ENCODE results near the gene ADRA1B. TPM values are rescaled to one million over a fixed set of nuclear protein-coding genes. Genes with fewer than 3 reads are reported as not detected.

Gene ADRA1B
- total RNA-seq, 1 donor from 2014 or later = not detected

- intact Hi-C loops (cut with micrococcal nuclease) = no loop called here
- H3K27me3 Mint-ChIP-seq (ENCODE audit: low read depth) = peaks cover 15% of the 10 kb centered on the region
- H3K9me3 Mint-ChIP-seq = no peaks in the 10 kb centered on the region
Observed at GRCh38 chr5:159905496-159905895, 10.8 kb upstream of the ADRA1B start.

GRCh38 chr5:159906463-159906862 lies 9.8 kb upstream of the ADRA1B start:
- Mint-ChIP-seq H3K27ac (no peak overlapping the region), H3K36me3 (ENCODE audit: low read depth) (no peaks in the 10 kb centered on the region), H3K9me3 (no peaks in the 10 kb centered on the region), H3K4me3 (ENCODE audit: low read depth) (no peak overlapping the region), H3K4me1 (ENCODE audit: low read depth) (peaks cover 10% of the 10 kb centered on the region), H3K27me3 (ENCODE audit: low read depth) (peaks cover 17% of the 10 kb centered on the region)
- intact Hi-C loops (cut with micrococcal nuclease) = no loop called here
- DNase-seq (ENCODE audit: low spot score) = no peak

More at GRCh38 chr5:159905496-159905895, 10.8 kb upstream of the ADRA1B start:
- H3K27ac Mint-ChIP-seq = no peak overlapping the region
- DNase-seq (ENCODE audit: low spot score) = no peak
- peaks cover 12% of the 10 kb centered on the region for H3K4me1 Mint-ChIP-seq (ENCODE audit: low read depth)
- H3K36me3 Mint-ChIP-seq (ENCODE audit: low read depth) = no peaks in the 10 kb centered on the region
- H3K4me3 Mint-ChIP-seq (ENCODE audit: low read depth) = no peak overlapping the region

GRCh38 chr5:159906943-159907342 lies 9.3 kb upstream of the ADRA1B start:
- Mint-ChIP-seq H3K4me3 (ENCODE audit: low read depth) (no peak overlapping the region), H3K36me3 (ENCODE audit: low read depth) (no peaks in the 10 kb centered on the region), H3K27me3 (ENCODE audit: low read depth) (peaks cover 17% of the 10 kb centered on the region), H3K4me1 (ENCODE audit: low read depth) (peaks cover 10% of the 10 kb centered on the region), H3K9me3 (no peaks in the 10 kb centered on the region), H3K27ac (no peak overlapping the region)
- intact Hi-C loops (cut with micrococcal nuclease) = no loop called here
- no peak for DNase-seq (ENCODE audit: low spot score)

GRCh38 chr5:159907689-159908590 lies 8.3 kb upstream of the ADRA1B start:
- H3K4me1 Mint-ChIP-seq (ENCODE audit: low read depth) = peaks cover 2% of the 10 kb centered on the region
- no peak for DNase-seq (ENCODE audit: low spot score)
- intact Hi-C loops (cut with micrococcal nuclease) = no loop called here
- no peak overlapping the region for H3K27ac Mint-ChIP-seq
- no peaks in the 10 kb centered on the region for H3K9me3 Mint-ChIP-seq
- peaks cover 23% of the 10 kb centered on the region for H3K27me3 Mint-ChIP-seq (ENCODE audit: low read depth)
- H3K4me3 Mint-ChIP-seq (ENCODE audit: low read depth) = no peak overlapping the region
- H3K36me3 Mint-ChIP-seq (ENCODE audit: low read depth) = no peaks in the 10 kb centered on the region

GRCh38 chr5:159908591-159908940 lies 7.7 kb upstream of the ADRA1B start:
- Mint-ChIP-seq H3K4me3 (ENCODE audit: low read depth) (no peak overlapping the region), H3K4me1 (ENCODE audit: low read depth) (no peaks in the 10 kb centered on the region), H3K27me3 (ENCODE audit: low read depth) (peaks cover 26% of the 10 kb centered on the region), H3K36me3 (ENCODE audit: low read depth) (no peaks in the 10 kb centered on the region), H3K27ac (no peak overlapping the region), H3K9me3 (no peaks in the 10 kb centered on the region)
- no peak for DNase-seq (ENCODE audit: low spot score)
- intact Hi-C loops (cut with micrococcal nuclease) = no loop called here

- no peaks in the 10 kb centered on the region for H3K9me3 Mint-ChIP-seq
- H3K4me3 Mint-ChIP-seq (ENCODE audit: low read depth) = no peak overlapping the region
- H3K4me1 Mint-ChIP-seq (ENCODE audit: low read depth) = no peaks in the 10 kb centered on the region
- H3K36me3 Mint-ChIP-seq (ENCODE audit: low read depth) = no peaks in the 10 kb centered on the region
- H3K27me3 Mint-ChIP-seq (ENCODE audit: low read depth) = peaks cover 32% of the 10 kb centered on the region
- no peak overlapping the region for H3K27ac Mint-ChIP-seq
- no peak for DNase-seq (ENCODE audit: low spot score)
- intact Hi-C loops (cut with micrococcal nuclease) = no loop called here
Observed at GRCh38 chr5:159909126-159909525, 7.2 kb upstream of the ADRA1B start.

- Mint-ChIP-seq H3K9me3 (no peaks in the 10 kb centered on the region), H3K4me1 (ENCODE audit: low read depth) (no peaks in the 10 kb centered on the region), H3K27me3 (ENCODE audit: low read depth) (peaks cover 40% of the 10 kb centered on the region), H3K4me3 (ENCODE audit: low read depth) (no peak overlapping the region), H3K27ac (no peak overlapping the region), H3K36me3 (ENCODE audit: low read depth) (no peaks in the 10 kb centered on the region)
- intact Hi-C loops (cut with micrococcal nuclease) = loop anchor here (10.0 kb wide), 1 partner anchor 466 kb away; no protein-coding TSS in a partner anchor
- DNase-seq (ENCODE audit: low spot score) = no peak
Observed at GRCh38 chr5:159910207-159910842, 6.0 kb upstream of the ADRA1B start.

GRCh38 chr5:159910843-159911229 lies 5.4 kb upstream of the ADRA1B start:
- Mint-ChIP-seq H3K4me3 (ENCODE audit: low read depth) (no peak overlapping the region), H3K4me1 (ENCODE audit: low read depth) (no peaks in the 10 kb centered on the region), H3K9me3 (no peaks in the 10 kb centered on the region), H3K36me3 (ENCODE audit: low read depth) (no peaks in the 10 kb centered on the region), H3K27me3 (ENCODE audit: low read depth) (peaks cover 42% of the 10 kb centered on the region), H3K27ac (no peak overlapping the region)
- DNase-seq (ENCODE audit: low spot score) = no peak
- intact Hi-C loops (cut with micrococcal nuclease) = loop anchor here (10.0 kb wide), 1 partner anchor 466 kb away; no protein-coding TSS in a partner anchor

- DNase-seq (ENCODE audit: low spot score) = no peak
- Mint-ChIP-seq H3K27me3 (ENCODE audit: low read depth) (peaks cover 42% of the 10 kb centered on the region), H3K4me1 (ENCODE audit: low read depth) (no peaks in the 10 kb centered on the region), H3K4me3 (ENCODE audit: low read depth) (no peak overlapping the region), H3K27ac (no peak overlapping the region), H3K36me3 (ENCODE audit: low read depth) (no peaks in the 10 kb centered on the region), H3K9me3 (no peaks in the 10 kb centered on the region)
- intact Hi-C loops (cut with micrococcal nuclease) = loop anchor here (10.0 kb wide), 1 partner anchor 467 kb away; no protein-coding TSS in a partner anchor
Observed at GRCh38 chr5:159911349-159911748, 4.9 kb upstream of the ADRA1B start.

- Mint-ChIP-seq H3K27ac (no peak overlapping the region), H3K27me3 (ENCODE audit: low read depth) (peaks cover 45% of the 10 kb centered on the region), H3K4me1 (ENCODE audit: low read depth) (peaks cover under 1% of the 10 kb centered on the region), H3K36me3 (ENCODE audit: low read depth) (no peaks in the 10 kb centered on the region), H3K4me3 (ENCODE audit: low read depth) (no peak overlapping the region), H3K9me3 (no peaks in the 10 kb centered on the region)
- intact Hi-C loops (cut with micrococcal nuclease) = loop anchor here (10.0 kb wide), 1 partner anchor 467 kb away; no protein-coding TSS in a partner anchor
- no peak for DNase-seq (ENCODE audit: low spot score)
Observed at GRCh38 chr5:159912033-159912800, 4.1 kb upstream of the ADRA1B start.

- Mint-ChIP-seq H3K27me3 (ENCODE audit: low read depth) (peaks cover 51% of the 10 kb centered on the region), H3K4me3 (ENCODE audit: low read depth) (no peak overlapping the region), H3K4me1 (ENCODE audit: low read depth) (peaks cover 2% of the 10 kb centered on the region), H3K36me3 (ENCODE audit: low read depth) (no peaks in the 10 kb centered on the region), H3K27ac (no peak overlapping the region), H3K9me3 (no peaks in the 10 kb centered on the region)
- intact Hi-C loops (cut with micrococcal nuclease) = loop anchor here (10.0 kb wide), 1 partner anchor 468 kb away; no protein-coding TSS in a partner anchor
- no peak for DNase-seq (ENCODE audit: low spot score)
Observed at GRCh38 chr5:159913048-159913447, 3.2 kb upstream of the ADRA1B start.

GRCh38 chr5:159913501-159913900 lies 2.8 kb upstream of the ADRA1B start:
- Mint-ChIP-seq H3K4me1 (ENCODE audit: low read depth) (peaks cover 2% of the 10 kb centered on the region), H3K4me3 (ENCODE audit: low read depth) (no peak overlapping the region), H3K9me3 (no peaks in the 10 kb centered on the region), H3K27ac (no peak overlapping the region), H3K36me3 (ENCODE audit: low read depth) (no peaks in the 10 kb centered on the region), H3K27me3 (ENCODE audit: low read depth) (peaks cover 51% of the 10 kb centered on the region)
- intact Hi-C loops (cut with micrococcal nuclease) = loop anchor here (10.0 kb wide), 1 partner anchor 469 kb away; no protein-coding TSS in a partner anchor
- no peak for DNase-seq (ENCODE audit: low spot score)

All from activated T-helper 2 cell treated with anti-CD3 and anti-CD28 coated beads, Interferon-gamma antibody, Interleukin-2, Interleukin-4, amounts not matched to agents 10 μg/mL and 5 μg/mL and 100 μg/mL, durations not matched to agents 14 hours and 24 hours and 36 hours (primary cell).